ENCODE results near the gene DGCR2. TPM values are rescaled to one million over a fixed set of nuclear protein-coding genes. Genes with fewer than 3 reads are reported as not detected.

Gene DGCR2
- total and polyA plus RNA-seq, 2 of the 4 experiments (the other 2 are of a cell fraction) = 17.2 to 35.4 TPM

GRCh38 chr22:19126309-19127273 lies 4.4 kb upstream of the DGCR2 start:
- TF ChIP-seq FOS (IDR thresholded peaks at IDR 0.05; ENCODE audit: low read depth, low read length) (no peak), RCOR1 (IDR thresholded peaks at IDR 0.05; ENCODE audit: insufficient replicate concordance, low read length) (no peak)
- peaks cover 3% of the 10 kb centered on the region; the same call in 1 of the 2 replicates for H3K36me3 ChIP-seq (ENCODE audit: control insufficient read depth, insufficient read depth, low read length)
- no peak overlapping the region for H3K9ac ChIP-seq (ENCODE audit: low read depth, low read length)
- in situ Hi-C loops (cut with MboI; ENCODE audit: low sequenced_read_pairs) (no loop called here), intact Hi-C loops (cut with micrococcal nuclease) (no loop called here), dilution Hi-C loops (cut with HindIII; ENCODE audit: low sequenced_read_pairs, unreplicated experiment) (no loop called here)
- peaks cover 4% of the 10 kb centered on the region for H3K4me1 ChIP-seq (ENCODE audit: control insufficient read depth, insufficient read depth, low read length)
- CTCF ChIA-PET = no interaction called here
- no peak overlapping the region for H3K4me3 ChIP-seq (ENCODE audit: insufficient read depth, low read depth, low read length)
- H3K4ac ChIP-seq (ENCODE audit: low read depth, low read length) = no peak overlapping the region
- no TSS peak for BruUV-seq (replicated peaks)
- no peak overlapping the region for H3K14ac ChIP-seq (replicated peaks; ENCODE audit: low read depth, low read length)
- peaks cover 3% of the 10 kb centered on the region; the same call in 1 of the 2 replicates for H3K9me1 ChIP-seq (ENCODE audit: insufficient read depth, low read length)
- no peak overlapping the region for H2BK5ac ChIP-seq (ENCODE audit: low read depth, low read length, poor library complexity, severe bottlenecking)
- peaks cover 0 to 2% of the 10 kb centered on the region in 2 experiments; a peak in 1 of 4 replicates for H3K79me1 ChIP-seq (ENCODE audit: low read depth in 1 of 2, low read length in 2 of 2)
- H3K27me3 ChIP-seq (ENCODE audit: control insufficient read depth, insufficient read depth, low read length) = no peaks in the 10 kb centered on the region
- H4K5ac ChIP-seq (ENCODE audit: low read depth, low read length) = no peak overlapping the region
- H2BK20ac ChIP-seq (ENCODE audit: low read depth, low read length) = no peak overlapping the region
- peaks cover 3% of the 10 kb centered on the region for H4K20me1 ChIP-seq (ENCODE audit: insufficient read depth, low read length)
- H3K56ac ChIP-seq (ENCODE audit: extremely low read depth, insufficient read depth, low read length) = no peak overlapping the region
- H2AFZ ChIP-seq (replicated peaks; ENCODE audit: low read length, poor library complexity) = no peak overlapping the region
- no peak overlapping the region for H2AK5ac ChIP-seq (ENCODE audit: low read depth, low read length)
- no peaks in the 10 kb centered on the region for H3K9me3 ChIP-seq (ENCODE audit: control insufficient read depth, insufficient read depth, low read length)
- no peak overlapping the region for H2BK120ac ChIP-seq (ENCODE audit: low read depth, low read length)
- no peak overlapping the region for H3K4me2 ChIP-seq (ENCODE audit: low read depth, low read length)
- no peak for DNase-seq
- H2BK15ac ChIP-seq (ENCODE audit: low read depth, low read length) = no peak overlapping the region
- no peak overlapping the region for H3K18ac ChIP-seq (ENCODE audit: low read depth, low read length)
- H4K8ac ChIP-seq (ENCODE audit: low read depth in 2 of 2, low read length in 2 of 2) = no peak overlapping the region
- H3K23ac ChIP-seq (ENCODE audit: low read depth, low read length) = no peak overlapping the region
- POLR2A ChIA-PET (ENCODE audit: unreplicated experiment) = no interaction called here
- no peak for ATAC-seq (ENCODE audit: low read depth)
- H4K91ac ChIP-seq (ENCODE audit: insufficient read depth, low read depth, low read length) = no peak overlapping the region
- H2AK9ac ChIP-seq (replicated peaks; ENCODE audit: low read depth, low read length, poor library complexity) = peak overlapping the region; percentile 42
- 82% methylated on average over 10 of the region's 19 CpGs; no CpG with 5 or more reads in 1 of the 2 experiments for WGBS, 2 experiments (ENCODE audit: extremely low coverage in 2 of 2, insufficient read length in 1 of 2)
- no peak overlapping the region for H3K27ac ChIP-seq (ENCODE audit: insufficient read depth, low read length)

All from IMR-90 (cell line).